Gastrocnemius medialis (tissue), 4 donors: Measurements from ENCODE around the gene POLR3G. TPM values are rescaled to one million over a fixed set of nuclear protein-coding genes. Genes with fewer than 3 reads are reported as not detected.

Source experiments
- ATAC-seq, 2 donors: fragments of 150-250 bp; one replicate each; pipeline ENCODE4 v1.9.1; 2016
- DNase-seq, 2 donors: peaks; one replicate each; pipeline ENCODE4 v3.0.0-alpha.2; 2019
- H3K27ac ChIP-seq, 4 donors: fragments of 200-600 bp; sonication (generic); 1 replicate in 1 of 4; 2 replicates in 3 of 4; pipeline ENCODE4 v1.5.1; 2016 to 2018; ENCODE audit warnings: mild to moderate bottlenecking in 2 of 4, moderate library complexity in 1 of 4
- H3K27me3 ChIP-seq, 3 donors: fragments of 200-600 bp; sonication (generic) in 2 of 3; 1 replicate in 1 of 3; 2 replicates in 2 of 3; pipeline versions ENCODE4 v1.5.1 to v1.6.0; 2016 to 2019; ENCODE audit warnings: mild to moderate bottlenecking in 1 of 3, moderate library complexity in 1 of 3
- H3K36me3 ChIP-seq, 2 donors: fragments of 200-600 bp; sonication (generic) in 1 of 2; one replicate each; pipeline ENCODE4 v1.5.1; 2017 to 2018
- H3K4me1 ChIP-seq, 2 donors: fragments of 200-600 bp; sonication (generic) in 1 of 2; one replicate each; pipeline ENCODE4 v1.5.1; 2016 to 2017; ENCODE audit warnings: mild to moderate bottlenecking in 2 of 2
- H3K4me3 ChIP-seq, 4 donors: fragments of 200-600 bp; sonication (generic) in 3 of 4; 1 replicate in 1 of 4; 2 replicates in 3 of 4; pipeline ENCODE4 v1.5.1; 2016 to 2019; ENCODE audit warnings: mild to moderate bottlenecking in 2 of 4
- H3K9me3 ChIP-seq, 3 donors: fragments of 200-600 bp; sonication (generic) in 2 of 3; 1 replicate in 1 of 3; 2 replicates in 2 of 3; pipeline ENCODE4 v1.5.1; 2016 to 2019
- POLR2A ChIP-seq, 2 donors: fragments of 450-650 bp; IDR thresholded peaks; one replicate each; pipeline ENCODE4 v1.6.1; 2017; ENCODE audit warnings: antibody characterized with exemption in 2 of 2, mild to moderate bottlenecking in 2 of 2, moderate library complexity in 2 of 2
- in situ Hi-C, 4 donors: fragments of 200-750 bp; cut with MboI; loops; one replicate each; pipeline versions ENCODE4 v1.15.0 to v1.8.0; 2017; ENCODE audit warnings: low sequenced_read_pairs in 4 of 4
- intact Hi-C: fragments of 100-400 bp; cut with DNase I; formaldehyde crosslinking; loops from one replicate; pipeline ENCODE4 v1.15.1; 2023; ENCODE audit warnings: low total_unique reads
- total RNA-seq, 4 donors: library from RNA; depleted of rRNA; stranded (reverse); fragments of >200 nt; gene quantifications; one replicate each; pipeline versions ENCODE4 v1.1.0 to v1.2.3, GENCODE V29; 2016
- TF ChIP-seq, protein P1 (sequence below), 5 experiments: fragments of 450-650 bp in 3 of 5; fragments of 200-600 bp in 2 of 5; sonication (generic) in 2 of 5; IDR thresholded peaks in 4 of 5; conservative IDR thresholded peaks in 1 of 5; 1 replicate in 4 of 5; 2 replicates in 1 of 5; pipeline ENCODE4 v1.5.1; 2016 to 2019; ENCODE audit warnings: antibody characterized with exemption in 5 of 5, mild to moderate bottlenecking in 3 of 5, moderate library complexity in 3 of 5

The POLR3G gene
- total RNA-seq, 4 donors from 2014 or later, result 0.89 to 5.8 (median 3.7) TPM

DNA sequence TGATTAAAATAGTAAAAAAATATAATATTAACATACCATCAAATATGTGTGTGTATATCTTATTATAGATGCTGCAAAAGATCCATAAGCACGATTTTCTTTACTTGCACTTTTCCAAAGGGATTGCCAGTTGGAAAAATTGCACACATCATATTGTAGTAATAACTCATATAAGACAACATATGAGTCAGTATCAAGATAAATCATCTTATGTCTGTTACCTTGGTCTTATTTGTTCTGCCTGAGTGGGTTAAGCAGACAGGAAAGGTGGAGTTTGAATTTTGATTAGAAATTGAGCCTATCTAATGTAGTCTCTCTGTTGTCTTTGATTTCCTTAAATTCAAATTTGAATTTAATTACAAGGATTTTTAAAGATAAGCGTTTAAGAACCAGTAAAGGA, 30.1 kb downstream of the POLR3G start:
- in situ Hi-C loops, result no loop called here
- no peak overlapping the region for H3K27ac ChIP-seq
- DNase-seq, result no peak
- no peak overlapping the region for H3K4me3 ChIP-seq
- H3K9me3 ChIP-seq, result no peaks in the 10 kb centered on the region
- TF ChIP-seq, protein P1, sequence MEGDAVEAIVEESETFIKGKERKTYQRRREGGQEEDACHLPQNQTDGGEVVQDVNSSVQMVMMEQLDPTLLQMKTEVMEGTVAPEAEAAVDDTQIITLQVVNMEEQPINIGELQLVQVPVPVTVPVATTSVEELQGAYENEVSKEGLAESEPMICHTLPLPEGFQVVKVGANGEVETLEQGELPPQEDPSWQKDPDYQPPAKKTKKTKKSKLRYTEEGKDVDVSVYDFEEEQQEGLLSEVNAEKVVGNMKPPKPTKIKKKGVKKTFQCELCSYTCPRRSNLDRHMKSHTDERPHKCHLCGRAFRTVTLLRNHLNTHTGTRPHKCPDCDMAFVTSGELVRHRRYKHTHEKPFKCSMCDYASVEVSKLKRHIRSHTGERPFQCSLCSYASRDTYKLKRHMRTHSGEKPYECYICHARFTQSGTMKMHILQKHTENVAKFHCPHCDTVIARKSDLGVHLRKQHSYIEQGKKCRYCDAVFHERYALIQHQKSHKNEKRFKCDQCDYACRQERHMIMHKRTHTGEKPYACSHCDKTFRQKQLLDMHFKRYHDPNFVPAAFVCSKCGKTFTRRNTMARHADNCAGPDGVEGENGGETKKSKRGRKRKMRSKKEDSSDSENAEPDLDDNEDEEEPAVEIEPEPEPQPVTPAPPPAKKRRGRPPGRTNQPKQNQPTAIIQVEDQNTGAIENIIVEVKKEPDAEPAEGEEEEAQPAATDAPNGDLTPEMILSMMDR (IDR thresholded peaks at IDR 0.05 in 4 of 5, conservative IDR thresholded peaks at IDR 0.05 in 1 of 5), result no peak
- TF ChIP-seq POLR2A (IDR thresholded peaks at IDR 0.05), result no peak
- intact Hi-C loops, result no loop called here
- no peak for ATAC-seq
- no peaks in the 10 kb centered on the region for H3K4me1 ChIP-seq
- H3K27me3 ChIP-seq, result no peaks in the 10 kb centered on the region
- no peaks in the 10 kb centered on the region for H3K36me3 ChIP-seq

- in situ Hi-C loops, result no loop called here
- no peak for TF ChIP-seq POLR2A (IDR thresholded peaks at IDR 0.05)
- TF ChIP-seq, protein P1 (IDR thresholded peaks at IDR 0.05 in 4 of 5, conservative IDR thresholded peaks at IDR 0.05 in 1 of 5), result no peak
- no peak for ATAC-seq
These were observed 31.6 kb downstream of the POLR3G start for GRCh38 chr5:90506221-90506620.

GRCh38 chr5:90510438-90510837, 35.8 kb downstream of the POLR3G start:
- DNase-seq, result no peak
- in situ Hi-C loops (no loop called here), intact Hi-C loops (no loop called here)
- no peak for TF ChIP-seq POLR2A (IDR thresholded peaks at IDR 0.05)
- TF ChIP-seq, protein P1 (IDR thresholded peaks at IDR 0.05 in 4 of 5, conservative IDR thresholded peaks at IDR 0.05 in 1 of 5), result no peak
- H3K4me3 ChIP-seq, result no peak overlapping the region
- H3K27ac ChIP-seq, result no peak overlapping the region
- H3K4me1 ChIP-seq, result no peaks in the 10 kb centered on the region
- ATAC-seq, result no peak
- no peaks in the 10 kb centered on the region for H3K9me3 ChIP-seq
- no peaks in the 10 kb centered on the region for H3K27me3 ChIP-seq
- no peaks in the 10 kb centered on the region for H3K36me3 ChIP-seq

More at GRCh38 chr5:90506221-90506620, 31.6 kb downstream of the POLR3G start:
- no peaks in the 10 kb centered on the region for H3K36me3 ChIP-seq
- H3K27me3 ChIP-seq, result no peaks in the 10 kb centered on the region
- no peak for DNase-seq
- H3K4me1 ChIP-seq, result no peaks in the 10 kb centered on the region
- no peak overlapping the region for H3K27ac ChIP-seq
- H3K9me3 ChIP-seq, result no peaks in the 10 kb centered on the region
- no peak overlapping the region for H3K4me3 ChIP-seq
- intact Hi-C loops, result no loop called here

DNA sequence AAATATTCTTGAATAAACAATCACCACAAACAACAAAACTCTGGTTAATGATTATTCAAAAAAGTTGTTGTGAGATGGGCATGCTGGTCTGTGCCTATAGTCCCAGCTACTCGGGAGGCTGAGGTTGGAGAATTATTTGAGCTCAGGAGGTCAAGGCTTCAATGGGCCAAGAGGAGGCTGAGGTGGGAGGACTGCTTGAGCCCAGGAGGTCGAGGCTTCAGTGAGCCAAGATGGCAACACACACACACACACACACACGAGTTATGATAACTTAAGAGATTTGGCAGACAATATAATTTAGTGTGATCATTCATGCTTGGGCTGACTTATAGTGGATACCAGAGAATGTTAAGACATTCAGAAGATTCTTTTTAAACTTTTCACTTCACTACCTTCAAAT, 39.9 kb downstream of the POLR3G start:
- H3K36me3 ChIP-seq, result peaks cover 0 to 12% of the 10 kb centered on the region in 2 donors
- no peak overlapping the region for H3K27ac ChIP-seq
- no peak for ATAC-seq
- in situ Hi-C loops (no loop called here), intact Hi-C loops (no loop called here)
- no peaks in the 10 kb centered on the region for H3K4me1 ChIP-seq
- TF ChIP-seq POLR2A (IDR thresholded peaks at IDR 0.05), result no peak
- TF ChIP-seq, protein P1 (IDR thresholded peaks at IDR 0.05 in 4 of 5, conservative IDR thresholded peaks at IDR 0.05 in 1 of 5), result no peak
- no peaks in the 10 kb centered on the region for H3K27me3 ChIP-seq
- H3K9me3 ChIP-seq, result no peaks in the 10 kb centered on the region
- H3K4me3 ChIP-seq, result no peak overlapping the region
- DNase-seq, result no peak

DNA sequence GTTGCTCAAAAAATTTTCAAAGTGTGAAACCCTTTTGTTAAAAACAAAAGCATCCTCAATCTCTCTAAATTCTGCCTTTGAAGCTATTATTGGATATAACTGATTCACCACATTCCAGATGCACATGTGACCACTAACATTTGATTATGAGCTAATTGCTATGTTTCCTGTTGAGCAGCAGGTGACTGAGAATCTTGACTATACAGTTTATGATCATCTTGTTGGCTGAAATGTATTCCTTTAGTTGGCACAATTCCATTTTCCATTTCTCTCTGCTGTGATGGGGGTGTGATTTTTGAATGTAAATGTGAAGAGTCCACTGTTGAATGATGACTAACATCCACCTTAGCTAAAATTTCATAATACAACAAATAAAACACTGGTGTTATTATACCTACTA, 44.0 kb downstream of the POLR3G start:
- H3K4me3 ChIP-seq, result no peak overlapping the region
- peaks cover 0 to 41% of the 10 kb centered on the region in 2 donors for H3K36me3 ChIP-seq
- no peaks in the 10 kb centered on the region for H3K9me3 ChIP-seq
- in situ Hi-C loops (no loop called here), intact Hi-C loops (no loop called here)
- H3K4me1 ChIP-seq, result no peaks in the 10 kb centered on the region
- no peaks in the 10 kb centered on the region for H3K27me3 ChIP-seq
- DNase-seq, result no peak
- ATAC-seq, result no peak
- no peak overlapping the region for H3K27ac ChIP-seq
- TF ChIP-seq, protein P1 (IDR thresholded peaks at IDR 0.05 in 4 of 5, conservative IDR thresholded peaks at IDR 0.05 in 1 of 5), result no peak
- TF ChIP-seq POLR2A (IDR thresholded peaks at IDR 0.05), result no peak
